Measurements from ENCODE around the gene OR6C68.
"Not testable (repeated sequence)": the region's sequence is repeated elsewhere in the genome, so short reads cannot be mapped to it uniquely, and the experiment has no call there.

OR6C68 gene

GRCh38 chr12:55492078-55492477 is at the start of gene OR6C68:
Gene OR6C68 (plus strand): TSS chr12:55492378. CDS start chr12:55492378, 0 bp downstream.
- no peak for DNase-seq (ENCODE audit: low spot score)

- DNase-seq (ENCODE audit: low spot score), result no peak
Observed at GRCh38 chr12:55443776-55444175, 48.4 kb upstream of the OR6C68 start, which contains the start of gene OR6C2. Gene OR6C2 (plus strand): TSS chr12:55444076. CDS start chr12:55452214, 8,138 bp downstream.

GRCh38 chr12:55445357-55445756 is 46.8 kb upstream of the OR6C68 start:
- no peak for DNase-seq (ENCODE audit: low spot score)

- DNase-seq (ENCODE audit: low spot score), result no peak
Observed at GRCh38 chr12:55446326-55446725, 45.9 kb upstream of the OR6C68 start.

- DNase-seq (ENCODE audit: low spot score), result no peak
Observed at GRCh38 chr12:55448825-55449224, 43.4 kb upstream of the OR6C68 start.

- DNase-seq (ENCODE audit: low spot score), result not testable (repeated sequence)
Observed at GRCh38 chr12:55464926-55465325, 27.3 kb upstream of the OR6C68 start.

GRCh38 chr12:55467836-55468235 is 24.3 kb upstream of the OR6C68 start:
- DNase-seq (ENCODE audit: low spot score), result peak; percentile 19

- DNase-seq (ENCODE audit: low spot score), result no peak
Observed at GRCh38 chr12:55469291-55469690, 22.9 kb upstream of the OR6C68 start.

GRCh38 chr12:55470088-55470829 is 21.9 kb upstream of the OR6C68 start, which contains the start of gene OR6C70:
Gene OR6C70 (minus strand): TSS chr12:55470138. CDS start chr12:55470138, 0 bp downstream.
- no peak for DNase-seq (ENCODE audit: low spot score)

- DNase-seq (ENCODE audit: low spot score), result no peak
Observed at GRCh38 chr12:55472264-55472663, 19.9 kb upstream of the OR6C68 start.

GRCh38 chr12:55479136-55479535 is 13.0 kb upstream of the OR6C68 start:
- not testable (repeated sequence) for DNase-seq (ENCODE audit: low spot score)

GRCh38 chr12:55484284-55484683 is 7.9 kb upstream of the OR6C68 start:
- DNase-seq (ENCODE audit: low spot score), result not testable (repeated sequence)

- DNase-seq (ENCODE audit: low spot score), result no peak
Observed at GRCh38 chr12:55495490-55495889, 3.3 kb downstream of the OR6C68 start.

- no peak for DNase-seq (ENCODE audit: low spot score)
Observed at GRCh38 chr12:55499231-55499630, 7.1 kb downstream of the OR6C68 start.

GRCh38 chr12:55499810-55500252 is 7.7 kb downstream of the OR6C68 start:
- DNase-seq (ENCODE audit: low spot score), result no peak

- no peak for DNase-seq (ENCODE audit: low spot score)
Observed at GRCh38 chr12:55501601-55502000, 9.4 kb downstream of the OR6C68 start.

- peak; percentile 34 for DNase-seq (ENCODE audit: low spot score)
Observed at GRCh38 chr12:55515696-55516095, 23.5 kb downstream of the OR6C68 start.

GRCh38 chr12:55516391-55516790 is 24.2 kb downstream of the OR6C68 start:
- no peak for DNase-seq (ENCODE audit: low spot score)
